HEK293T (cell line): Measurements from ENCODE around the gene CGN.

Experiments
- BHLHE40 ChIP-seq: fragments of 450-650 bp; IDR thresholded peaks from 2 replicates; pipeline ENCODE4 v1.6.1; 2016; ENCODE audit warnings: mild to moderate bottlenecking, moderate library complexity, borderline replicate concordance
- FOXM1 ChIP-seq: fragments of 450-650 bp; IDR thresholded peaks from 2 replicates; pipeline ENCODE4 v1.6.1; 2017; ENCODE audit warnings: mild to moderate bottlenecking, borderline replicate concordance

GRCh38 chr1:151479462-151479861, 31.7 kb upstream of the CGN start:
- TF ChIP-seq FOXM1 (no peak), BHLHE40 (no peak)
